ENCODE measurements around the gene CEP85. TPM values are rescaled to one million over a fixed set of nuclear protein-coding genes. Genes with fewer than 3 reads are reported as not detected.

CEP85 gene
- total and polyA plus RNA-seq, 10 of the 15 experiments (the other 5 are each of a cell fraction or from before 2014, with no cell fraction given), result 8.4 to 26.8 (median 21.5) TPM

GRCh38 chr1:26289158-26290059 lies 55.4 kb downstream of the CEP85 start (continued):
- TF ChIP-seq ZNF592 (IDR thresholded peaks at IDR 0.05) (peak; percentile 36; the same call in 1 of the 2 replicates), MTA3 (IDR thresholded peaks at IDR 0.05; ENCODE audit: borderline replicate concordance, low read length) (no peak), PAX5 (IDR thresholded peaks at IDR 0.05; ENCODE audit: borderline replicate concordance, low read depth, low read length) (peak; percentile 88; the same call in 1 of the 2 replicates), ZBTB4 (CRISPR knock-in tag; IDR thresholded peaks at IDR 0.05) (no peak), EZH2 (IDR thresholded peaks at IDR 0.05; ENCODE audit: borderline replicate concordance, control insufficient read depth, low read depth, low read length) (no peak), CEBPB (IDR thresholded peaks at IDR 0.05; ENCODE audit: borderline replicate concordance in 1 of 2, low read depth in 2 of 2, low read length in 2 of 2) (no peak), NR2C1 (IDR thresholded peaks at IDR 0.05) (no peak), FOXM1 (IDR thresholded peaks at IDR 0.05; ENCODE audit: low read depth, low read length) (no peak), ATF3 (IDR thresholded peaks at IDR 0.05; ENCODE audit: borderline replicate concordance, extremely low read depth, low read depth, low read length) (no peak), BACH1 (IDR thresholded peaks at IDR 0.05; ENCODE audit: borderline replicate concordance) (peak; percentile 20; the same call in 1 of the 2 replicates), CUX1 (IDR thresholded peaks at IDR 0.05; ENCODE audit: insufficient replicate concordance, low read depth, low read length) (no peak), GABPA (IDR thresholded peaks at IDR 0.05; ENCODE audit: low read depth) (no peak), ZBED1 (IDR thresholded peaks at IDR 0.05; ENCODE audit: borderline replicate concordance) (no peak), RFX5 (IDR thresholded peaks at IDR 0.05; ENCODE audit: low read depth, low read length) (no peak), NBN (IDR thresholded peaks at IDR 0.05) (0 out of 2 replicates have a peak, but pooled peaks have one; percentile 2), POLR2A (IDR thresholded peaks at IDR 0.05; ENCODE audit: low read depth, low read length) (peak; percentile 74)
